Spleen (tissue), 11 donors: Measurements from ENCODE around the gene PIAS1. TPM values are rescaled to one million over a fixed set of nuclear protein-coding genes. Genes with fewer than 3 reads are reported as not detected.

Source experiments
- DNase-seq: peaks from one replicate; pipeline ENCODE4 v3.0.0-alpha.2; 2020
- H3K27ac ChIP-seq, 8 donors: fragments of 200-600 bp; sonication (generic) in 7 of 8; 1 replicate in 4 of 8; 2 replicates in 4 of 8; pipeline versions ENCODE4 v1.5.0 to v1.8.0; 2016 to 2021; ENCODE audit warnings: inconsistent platforms in 4 of 8, mild to moderate bottlenecking in 4 of 8, moderate library complexity in 1 of 8
- H3K27me3 ChIP-seq, 7 donors: fragments of 200-600 bp; sonication (generic) in 6 of 7; replicated peaks in 1 of 7; 1 replicate in 4 of 7; 2 replicates in 3 of 7; pipeline versions ENCODE4 v1.5.0 to v1.8.0; 2016 to 2021; ENCODE audit warnings: inconsistent platforms in 3 of 7, mild to moderate bottlenecking in 1 of 7
- H3K36me3 ChIP-seq, 6 donors: fragments of 200-600 bp; sonication (generic) in 5 of 6; 1 replicate in 4 of 6; 2 replicates in 2 of 6; pipeline versions ENCODE4 v1.5.0 to v1.8.0; 2016 to 2021; ENCODE audit warnings: inconsistent platforms in 2 of 6
- H3K4me1 ChIP-seq, 6 donors: fragments of 200-600 bp; sonication (generic) in 5 of 6; 1 replicate in 3 of 6; 2 replicates in 3 of 6; pipeline versions ENCODE4 v1.5.0 to v1.8.0; 2016 to 2021; ENCODE audit warnings: inconsistent platforms in 3 of 6
- H3K4me3 ChIP-seq, 8 donors: fragments of 200-600 bp; sonication (generic) in 7 of 8; 1 replicate in 4 of 8; 2 replicates in 4 of 8; pipeline versions ENCODE4 v1.5.0 to v1.8.0; 2016 to 2021; ENCODE audit warnings: inconsistent platforms in 4 of 8, mild to moderate bottlenecking in 4 of 8, moderate library complexity in 2 of 8
- H3K9me3 ChIP-seq, 8 donors: fragments of 200-600 bp; sonication (generic) in 7 of 8; 1 replicate in 4 of 8; 2 replicates in 4 of 8; pipeline versions ENCODE4 v1.5.0 to v1.8.0; 2016 to 2021; ENCODE audit warnings: inconsistent platforms in 4 of 8
- CTCF ChIP-seq, 11 experiments: fragments of 200-600 bp in 7 of 11; fragments of 450-650 bp in 4 of 11; sonication (generic) in 4 of 11; IDR thresholded peaks in 8 of 11; conservative IDR thresholded peaks in 3 of 11; 1 replicate in 7 of 11; 2 replicates in 4 of 11; pipeline versions ENCODE4 v1.4.0 to v1.8.0; 2016 to 2021; ENCODE audit warnings: antibody characterized with exemption in 11 of 11, inconsistent platforms in 4 of 11, mild to moderate bottlenecking in 1 of 11
- POLR2A ChIP-seq, 3 donors: fragments of 450-650 bp; IDR thresholded peaks; one replicate each; pipeline ENCODE4 v1.5.1; 2017; ENCODE audit warnings: antibody characterized with exemption in 3 of 3, mild to moderate bottlenecking in 1 of 3
- POLR2AphosphoS5 ChIP-seq, 3 donors: sonication (generic); formaldehyde crosslinking; IDR thresholded peaks; one replicate each; pipeline ENCODE4 v1.5.1; 2017; ENCODE audit warnings: antibody characterized with exemption in 3 of 3
- WGBS, 5 donors: extraction: QIAGEN DNeasy Blood & Tissue Kit in 3 of 5; methylation state at CpG; one replicate each; pipeline versions ENCODE4 v1.1.5 to v1.1.7; 2013 to 2018; 5-methylcytosine and 5-hydroxymethylcytosine counted together
- intact Hi-C: fragments of 100-400 bp; cut with DNase I; formaldehyde crosslinking; loops from one replicate; pipeline ENCODE4 v1.15.0; 2023; ENCODE audit warnings: low total_unique reads
- polyA plus RNA-seq, 3 donors: library from polyadenylated mRNA; stranded (reverse); fragments of 200-250 nt; gene quantifications; one replicate each; pipeline ENCODE4 v1.2.1, GENCODE V29; 2013
- total RNA-seq, 7 donors: library from RNA; depleted of rRNA in 3 of 7; stranded (reverse); fragments of >200 nt in 3 of 7; fragmentation: NEBNext Ultra II Directional in 4 of 7; extraction: Animal tissue kit (Norgen Biotek cat#: 25700) in 4 of 7; gene quantifications; one replicate each; pipeline versions ENCODE4 v1.1.0 to v1.2.1, GENCODE V29; 2016 to 2021
- donor health status: healthy with polysubstance abuse.
- donor health status: DM: no; HTN: no; CAD: no; lungs with moderate emphysema.
- donor health status: DM: no; HTN: no; CAD: no.
- donor health status: Bipolar disorder and iron deficiency.
- donor health status: healthy.
- donor health status: DM: no; HTN: no; CAD: no.
- donor health status: DM: yes; HTN: yes; CAD: no.

PIAS1 gene
- total and polyA plus RNA-seq, 10 donors = 12.0 to 104 (median 64.7) TPM

- H3K9me3 ChIP-seq = no peaks in the 10 kb centered on the region
- no peaks in the 10 kb centered on the region for H3K27me3 ChIP-seq
- no peak overlapping the region for H3K27ac ChIP-seq
- H3K4me3 ChIP-seq = no peak overlapping the region
- intact Hi-C loops = no loop called here
- H3K36me3 ChIP-seq = peaks cover 0 to 87% (median 15%) of the 10 kb centered on the region in 6 donors
- TF ChIP-seq POLR2A (IDR thresholded peaks at IDR 0.05) = no peak
- no peak for TF ChIP-seq CTCF (IDR thresholded peaks at IDR 0.05 in 8 of 11, conservative IDR thresholded peaks at IDR 0.05 in 3 of 11)
- peaks cover 0 to 4% (median 0%) of the 10 kb centered on the region in 6 donors for H3K4me1 ChIP-seq
- WGBS, 5 donors = 79 to 98% (median 87%) methylated on average over 1 of the region's 1 CpG
- DNase-seq = no peak
Observed at GRCh38 chr15:68148039-68148438, 93.9 kb downstream of the PIAS1 start.

- Histone ChIP-seq H3K27me3 (no peaks in the 10 kb centered on the region), H3K27ac (no peak overlapping the region), H3K4me3 (no peak overlapping the region), H3K9me3 (no peaks in the 10 kb centered on the region), H3K36me3 (peaks cover 0 to 87% (median 21%) of the 10 kb centered on the region in 6 donors), H3K4me1 (peaks cover 0 to 4% (median 0%) of the 10 kb centered on the region in 6 donors)
- TF ChIP-seq POLR2AphosphoS5 (IDR thresholded peaks at IDR 0.05) = no peak
- TF ChIP-seq POLR2A (IDR thresholded peaks at IDR 0.05) = no peak
- no peak for TF ChIP-seq CTCF (IDR thresholded peaks at IDR 0.05 in 8 of 11, conservative IDR thresholded peaks at IDR 0.05 in 3 of 11)
- 97 to 100% (median 97%) methylated on average over 1 of the region's 1 CpG for WGBS, 5 donors
- intact Hi-C loops = no loop called here
- no peak for DNase-seq
Observed at GRCh38 chr15:68149059-68149458, 94.9 kb downstream of the PIAS1 start.

GRCh38 chr15:68150187-68150586 is 96.1 kb downstream of the PIAS1 start:
- WGBS, 5 donors = 85 to 100% (median 90%) methylated on average over 1 of the region's 1 CpG
- Histone ChIP-seq H3K27ac (no peak overlapping the region), H3K4me1 (peaks cover 0 to 12% (median 0%) of the 10 kb centered on the region in 6 donors), H3K36me3 (peaks cover 0 to 87% (median 27%) of the 10 kb centered on the region in 6 donors), H3K9me3 (no peaks in the 10 kb centered on the region), H3K27me3 (no peaks in the 10 kb centered on the region), H3K4me3 (no peak overlapping the region)
- DNase-seq = no peak
- intact Hi-C loops = no loop called here
- no peak for TF ChIP-seq POLR2A (IDR thresholded peaks at IDR 0.05)
- no peak for TF ChIP-seq POLR2AphosphoS5 (IDR thresholded peaks at IDR 0.05)
- no peak for TF ChIP-seq CTCF (IDR thresholded peaks at IDR 0.05 in 8 of 11, conservative IDR thresholded peaks at IDR 0.05 in 3 of 11)

- H3K27ac ChIP-seq = no peak overlapping the region
- no peak overlapping the region for H3K4me3 ChIP-seq
- WGBS, 5 donors = 94 to 100% (median 97%) methylated on average over 1 of the region's 1 CpG
- no peaks in the 10 kb centered on the region for H3K9me3 ChIP-seq
- peaks cover 0 to 14% (median 0%) of the 10 kb centered on the region in 6 donors for H3K4me1 ChIP-seq
- DNase-seq = no peak
- intact Hi-C loops = no loop called here
- TF ChIP-seq POLR2A (IDR thresholded peaks at IDR 0.05) = no peak
- peaks cover 0 to 85% (median 28%) of the 10 kb centered on the region in 6 donors for H3K36me3 ChIP-seq
- no peaks in the 10 kb centered on the region for H3K27me3 ChIP-seq
Observed at GRCh38 chr15:68151277-68151676, 97.2 kb downstream of the PIAS1 start.

GRCh38 chr15:68152342-68152741 is 98.2 kb downstream of the PIAS1 start:
- Histone ChIP-seq H3K36me3 (peaks cover 0 to 85% (median 30%) of the 10 kb centered on the region in 6 donors), H3K9me3 (no peaks in the 10 kb centered on the region), H3K27me3 (no peaks in the 10 kb centered on the region), H3K4me3 (no peak overlapping the region), H3K4me1 (peaks cover 0 to 14% (median 0%) of the 10 kb centered on the region in 6 donors), H3K27ac (no peak overlapping the region)
- DNase-seq = no peak
- 88 to 97% (median 94%) methylated on average over 2 of the region's 2 CpGs for WGBS, 5 donors
- no peak for TF ChIP-seq POLR2AphosphoS5 (IDR thresholded peaks at IDR 0.05)
- no peak for TF ChIP-seq CTCF (IDR thresholded peaks at IDR 0.05 in 8 of 11, conservative IDR thresholded peaks at IDR 0.05 in 3 of 11)
- TF ChIP-seq POLR2A (IDR thresholded peaks at IDR 0.05) = no peak
- intact Hi-C loops = no loop called here
